ENCODE results near the gene ANKRD33B. TPM values are rescaled to one million over a fixed set of nuclear protein-coding genes. Genes with fewer than 3 reads are reported as not detected.
A peak's percentile ranks its signal among the peaks of the same experiment; 100 is the strongest.
"Not testable (repeated sequence)": the region's sequence is repeated elsewhere in the genome, so short reads cannot be mapped to it uniquely, and the experiment has no call there.

Gene ANKRD33B
- 10 to 100 TPM in 1 of 4 donors, 1 to 10 TPM in 3; 4.4 to 17.2 (median 5.9) TPM for total RNA-seq

DNA sequence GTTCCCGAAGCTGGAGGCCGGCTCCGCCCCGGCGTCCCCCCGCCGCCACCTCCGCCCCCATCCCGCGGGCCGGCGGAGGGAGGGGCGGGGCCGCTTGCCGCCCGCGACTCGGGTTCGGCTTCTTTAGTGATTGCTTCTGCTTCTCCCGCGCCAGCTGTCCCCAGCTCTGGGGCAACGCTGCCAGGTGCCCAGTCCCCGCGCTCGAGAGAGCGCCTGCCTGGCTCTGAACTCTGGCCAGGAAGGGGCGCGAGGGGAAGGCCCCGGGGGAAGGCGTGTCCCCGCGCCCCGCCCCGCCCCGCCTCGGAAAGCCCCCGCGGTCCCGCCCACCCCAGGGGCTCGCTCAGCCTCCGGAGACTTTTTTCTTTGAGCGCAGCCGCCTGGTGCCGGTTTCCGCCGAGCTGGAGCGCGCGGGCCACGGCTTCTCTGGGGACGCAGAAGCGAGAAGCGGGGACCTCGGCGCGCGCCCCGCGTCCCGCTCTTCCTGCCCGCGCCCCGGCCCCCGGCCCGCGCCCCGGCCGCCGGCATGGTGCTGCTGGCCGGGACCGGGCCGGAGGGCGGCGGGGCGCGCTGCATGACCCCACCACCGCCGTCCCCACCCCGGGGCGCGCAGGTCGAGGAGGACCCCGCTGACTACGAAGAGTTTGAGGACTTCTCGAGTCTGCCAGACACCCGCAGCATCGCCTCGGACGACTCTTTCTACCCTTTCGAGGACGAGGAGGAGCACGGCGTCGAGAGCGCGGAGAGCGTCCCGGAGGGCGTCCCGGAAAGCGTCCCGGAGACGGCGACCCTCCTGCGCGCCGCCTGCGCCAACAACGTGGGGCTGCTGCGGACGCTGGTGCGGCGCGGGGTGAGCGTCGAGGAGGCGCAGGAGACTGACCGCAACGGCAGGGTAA is at the start of gene ANKRD33B:
TSS of gene ANKRD33B (plus strand) at position 126 of the 893 bp plus-strand sequence. CDS start at position 524, 398 bp downstream.
- peaks cover 0 to 51% (median 14%) of the 10 kb centered on the region in 3 donors for H3K4me1 ChIP-seq
- no peaks in the 10 kb centered on the region for H3K9me3 ChIP-seq
- no CpG with 5 or more reads among the region's 119 CpGs for WGBS, 2 donors (ENCODE audit: low coverage in 1 of 2)
- H3K27ac ChIP-seq: peak within 1 kb of the TSS; percentile 3 to 85 (median 73)
- peak; percentile 50 for ATAC-seq
- peak within 1 kb of the TSS; percentile 39 to 73 for H3K4me3 ChIP-seq
- TF ChIP-seq EP300 (IDR thresholded peaks at IDR 0.05) (no peak), POLR2AphosphoS5 (IDR thresholded peaks at IDR 0.05) (peak; percentile 74), POLR2A (IDR thresholded peaks at IDR 0.05) (peak; percentile 8 to 27)
- H3K36me3 ChIP-seq: no peaks in the 10 kb centered on the region
- H3K27me3 ChIP-seq: peaks cover 52% of the 10 kb centered on the region

DNA sequence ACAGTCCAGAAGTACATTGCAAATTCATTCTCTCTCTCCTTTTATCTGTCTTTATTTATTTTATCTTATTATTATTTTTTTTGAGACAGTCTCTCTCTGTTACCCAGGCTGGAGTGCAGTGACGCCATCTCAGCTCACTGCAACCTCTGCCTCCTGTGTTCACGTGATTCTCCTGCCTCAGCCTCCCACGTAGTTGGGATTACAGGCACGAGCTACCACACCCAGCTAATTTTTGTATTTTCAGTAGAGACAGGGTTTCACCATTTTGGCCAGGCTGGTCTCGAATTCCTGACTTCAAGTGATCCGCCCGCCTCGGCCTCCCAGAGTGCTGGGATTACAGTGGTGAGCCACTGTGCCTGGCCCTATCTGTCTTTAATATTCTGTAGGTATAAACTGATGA is 49.3 kb upstream of the ANKRD33B start:
- not testable (repeated sequence) for H3K27ac ChIP-seq, H3K36me3 ChIP-seq, H3K4me3 ChIP-seq, ATAC-seq, H3K9me3 ChIP-seq, H3K27me3 ChIP-seq, H3K4me1 ChIP-seq
- WGBS, 2 donors (ENCODE audit: low coverage in 1 of 2): 74 to 100% methylated on average over 2 to 8 of the region's 8 CpGs

DNA sequence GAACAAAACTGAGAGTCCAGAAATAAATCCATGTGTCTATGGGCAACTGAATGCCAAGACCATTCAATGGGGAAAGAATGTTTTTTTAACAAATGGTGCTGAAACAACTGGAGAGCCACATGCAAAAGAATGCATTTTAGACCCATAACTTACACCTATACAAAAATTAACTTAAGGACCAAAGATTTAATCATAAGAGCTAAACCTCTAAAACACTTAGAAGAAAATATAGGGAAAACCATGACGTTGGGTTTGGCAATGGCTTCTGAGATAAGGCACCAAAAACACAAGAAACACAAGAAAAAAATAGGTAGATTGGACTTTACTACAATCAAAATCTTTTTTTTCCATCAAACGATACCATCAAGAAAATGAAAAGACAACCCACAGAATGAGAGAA is 48.4 kb upstream of the ANKRD33B start:
- TF ChIP-seq POLR2AphosphoS5 (IDR thresholded peaks at IDR 0.05): no peak
- no peak for TF ChIP-seq POLR2A (IDR thresholded peaks at IDR 0.05)
- no peak for TF ChIP-seq EP300 (IDR thresholded peaks at IDR 0.05)
- TF ChIP-seq, protein P1, sequence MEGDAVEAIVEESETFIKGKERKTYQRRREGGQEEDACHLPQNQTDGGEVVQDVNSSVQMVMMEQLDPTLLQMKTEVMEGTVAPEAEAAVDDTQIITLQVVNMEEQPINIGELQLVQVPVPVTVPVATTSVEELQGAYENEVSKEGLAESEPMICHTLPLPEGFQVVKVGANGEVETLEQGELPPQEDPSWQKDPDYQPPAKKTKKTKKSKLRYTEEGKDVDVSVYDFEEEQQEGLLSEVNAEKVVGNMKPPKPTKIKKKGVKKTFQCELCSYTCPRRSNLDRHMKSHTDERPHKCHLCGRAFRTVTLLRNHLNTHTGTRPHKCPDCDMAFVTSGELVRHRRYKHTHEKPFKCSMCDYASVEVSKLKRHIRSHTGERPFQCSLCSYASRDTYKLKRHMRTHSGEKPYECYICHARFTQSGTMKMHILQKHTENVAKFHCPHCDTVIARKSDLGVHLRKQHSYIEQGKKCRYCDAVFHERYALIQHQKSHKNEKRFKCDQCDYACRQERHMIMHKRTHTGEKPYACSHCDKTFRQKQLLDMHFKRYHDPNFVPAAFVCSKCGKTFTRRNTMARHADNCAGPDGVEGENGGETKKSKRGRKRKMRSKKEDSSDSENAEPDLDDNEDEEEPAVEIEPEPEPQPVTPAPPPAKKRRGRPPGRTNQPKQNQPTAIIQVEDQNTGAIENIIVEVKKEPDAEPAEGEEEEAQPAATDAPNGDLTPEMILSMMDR (IDR thresholded peaks at IDR 0.05): no peak
- no peaks in the 10 kb centered on the region for H3K9me3 ChIP-seq
- no peak for ATAC-seq
- no peak overlapping the region for H3K4me3 ChIP-seq
- no peak overlapping the region for H3K27ac ChIP-seq
- no peaks in the 10 kb centered on the region for H3K36me3 ChIP-seq
- no peaks in the 10 kb centered on the region for H3K4me1 ChIP-seq
- peaks cover 5% of the 10 kb centered on the region for H3K27me3 ChIP-seq
- 78 to 89% methylated on average over 2 of the region's 2 CpGs for WGBS, 2 donors (ENCODE audit: low coverage in 1 of 2)

DNA sequence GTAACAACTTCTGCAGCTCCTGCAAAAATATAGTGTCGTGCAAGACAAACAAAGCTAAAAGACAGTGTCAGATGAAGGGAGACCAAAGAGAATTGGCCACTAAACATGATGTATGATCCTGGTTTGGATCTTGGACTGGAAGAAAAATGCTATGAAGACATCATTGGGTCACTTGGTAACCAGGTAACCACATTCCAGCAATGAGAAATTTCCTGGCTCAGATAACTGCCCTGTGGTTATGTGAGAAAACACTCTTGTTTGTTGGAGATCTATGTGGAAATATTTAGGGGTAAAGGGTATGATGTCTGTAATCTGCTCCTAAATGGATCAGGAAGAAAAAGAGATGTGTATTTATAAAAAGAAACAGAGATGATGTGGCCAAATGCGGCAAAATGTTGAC is 45.5 kb upstream of the ANKRD33B start:
- TF ChIP-seq POLR2A (IDR thresholded peaks at IDR 0.05): no peak
- TF ChIP-seq, protein P1 (IDR thresholded peaks at IDR 0.05): no peak
- ATAC-seq: peak; percentile 30
- peaks cover 5% of the 10 kb centered on the region for H3K27me3 ChIP-seq
- H3K27ac ChIP-seq: no peak overlapping the region
- H3K4me1 ChIP-seq: no peaks in the 10 kb centered on the region
- no peaks in the 10 kb centered on the region for H3K36me3 ChIP-seq
- H3K9me3 ChIP-seq: no peaks in the 10 kb centered on the region
- WGBS, 2 donors (ENCODE audit: low coverage in 1 of 2): 13 to 63% methylated on average over 1 to 2 of the region's 2 CpGs
- no peak overlapping the region for H3K4me3 ChIP-seq

DNA sequence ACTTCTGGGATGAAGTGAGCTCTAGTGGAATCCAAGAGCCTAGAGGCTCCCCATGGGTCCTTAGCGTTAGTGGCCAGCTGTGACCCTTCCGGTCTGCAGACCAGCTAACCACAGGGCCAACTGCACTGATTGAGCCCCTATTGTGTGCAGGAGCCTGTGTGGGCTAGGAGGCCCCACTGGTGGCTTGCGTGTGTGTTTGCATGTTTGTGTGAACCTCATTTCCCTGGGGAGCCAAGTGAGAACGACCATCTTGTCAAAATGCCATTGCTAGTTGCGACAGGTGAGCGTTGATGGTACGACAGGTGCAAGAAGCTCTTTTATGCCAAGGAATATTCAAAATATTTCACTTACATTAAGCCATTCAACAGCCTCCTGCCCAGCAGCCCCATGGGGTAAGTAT is 44.1 kb upstream of the ANKRD33B start:
- H3K36me3 ChIP-seq: no peaks in the 10 kb centered on the region
- no peaks in the 10 kb centered on the region for H3K9me3 ChIP-seq
- no peak for ATAC-seq
- TF ChIP-seq POLR2A (IDR thresholded peaks at IDR 0.05) (no peak), POLR2AphosphoS5 (IDR thresholded peaks at IDR 0.05) (no peak), EP300 (IDR thresholded peaks at IDR 0.05) (no peak)
- TF ChIP-seq, protein P1 (IDR thresholded peaks at IDR 0.05): no peak
- no peaks in the 10 kb centered on the region for H3K27me3 ChIP-seq
- 90 to 100% methylated on average over 1 to 2 of the region's 7 CpGs for WGBS, 2 donors (ENCODE audit: low coverage in 1 of 2)
- H3K4me1 ChIP-seq: no peaks in the 10 kb centered on the region
- no peak overlapping the region for H3K4me3 ChIP-seq
- H3K27ac ChIP-seq: no peak overlapping the region

DNA sequence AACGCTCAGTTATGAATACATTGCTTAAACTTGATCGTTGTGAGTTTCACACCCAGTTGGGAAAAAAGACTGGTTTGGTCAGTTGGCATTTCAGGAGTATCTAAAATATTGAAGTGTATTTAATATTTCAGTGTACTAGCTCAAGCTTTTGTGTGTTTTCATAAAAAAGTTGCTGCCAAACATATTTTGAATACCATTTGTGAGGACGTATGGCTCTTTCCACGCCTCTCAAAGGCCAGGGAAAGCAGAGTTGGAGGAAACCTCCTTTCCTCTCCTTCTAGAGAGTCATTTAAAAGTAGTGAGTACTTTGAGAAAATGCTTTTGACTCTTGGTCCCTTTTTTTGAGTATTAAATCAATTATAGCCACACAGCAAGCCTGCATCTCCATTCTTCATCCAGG is 43.2 kb upstream of the ANKRD33B start:
- no peaks in the 10 kb centered on the region for H3K27me3 ChIP-seq
- no peaks in the 10 kb centered on the region for H3K9me3 ChIP-seq
- no peaks in the 10 kb centered on the region for H3K36me3 ChIP-seq
- no peak overlapping the region for H3K4me3 ChIP-seq
- WGBS, 2 donors (ENCODE audit: low coverage in 1 of 2): 70% methylated on average over 3 to 4 of the region's 4 CpGs
- ATAC-seq: no peak
- H3K4me1 ChIP-seq: no peaks in the 10 kb centered on the region
- H3K27ac ChIP-seq: no peak overlapping the region
- no peak for TF ChIP-seq POLR2AphosphoS5 (IDR thresholded peaks at IDR 0.05)
- TF ChIP-seq, protein P1 (IDR thresholded peaks at IDR 0.05): no peak
- no peak for TF ChIP-seq POLR2A (IDR thresholded peaks at IDR 0.05)
- TF ChIP-seq EP300 (IDR thresholded peaks at IDR 0.05): no peak
